GM12872 (cell line): ENCODE measurements around the gene PAQR8.

Experiments used
- CTCF ChIP-seq: IDR thresholded peaks from 3 replicates; pipeline ENCODE4 v1.5.1; 2011; ENCODE audit warnings: low read depth, mild to moderate bottlenecking, low read length, moderate library complexity; ENCODE audit not compliant: insufficient read depth

The PAQR8 gene

GRCh38 chr6:52336919-52337561, 24.9 kb upstream of the PAQR8 start:
- no peak for TF ChIP-seq CTCF

DNA sequence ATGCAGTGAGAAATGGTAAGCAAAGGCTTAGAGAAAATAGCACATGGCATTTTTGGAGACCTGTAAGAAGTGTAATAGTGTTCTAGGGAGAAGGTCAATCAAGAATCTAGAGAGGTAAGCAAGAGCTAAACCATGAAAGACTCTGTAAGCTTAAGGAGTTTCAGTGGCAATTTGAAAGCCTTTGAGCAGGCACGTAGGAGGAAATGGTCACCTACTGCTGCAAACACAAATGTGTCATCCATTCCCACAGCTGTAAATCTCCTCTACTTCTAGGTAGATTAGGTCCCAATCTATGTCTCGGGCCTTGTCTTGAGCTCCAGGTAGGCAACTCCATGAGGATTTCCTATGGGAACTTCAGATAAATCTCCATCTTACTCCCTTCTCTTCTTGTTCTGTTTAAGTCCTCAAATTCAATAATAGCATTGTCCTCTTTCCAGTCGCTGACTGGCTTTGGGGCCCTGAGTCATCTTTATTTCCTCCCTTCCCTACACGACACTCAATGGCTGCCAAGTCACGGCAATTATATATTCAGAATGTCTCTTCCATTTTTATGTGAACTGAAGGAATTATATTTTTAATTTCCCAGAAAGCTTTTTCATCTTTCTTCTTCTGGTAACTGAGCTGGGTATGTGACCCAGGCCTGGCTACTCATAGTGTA, 24.2 kb upstream of the PAQR8 start:
- TF ChIP-seq CTCF = no peak

GRCh38 chr6:52340603-52340880, 21.4 kb upstream of the PAQR8 start:
- no peak for TF ChIP-seq CTCF

DNA sequence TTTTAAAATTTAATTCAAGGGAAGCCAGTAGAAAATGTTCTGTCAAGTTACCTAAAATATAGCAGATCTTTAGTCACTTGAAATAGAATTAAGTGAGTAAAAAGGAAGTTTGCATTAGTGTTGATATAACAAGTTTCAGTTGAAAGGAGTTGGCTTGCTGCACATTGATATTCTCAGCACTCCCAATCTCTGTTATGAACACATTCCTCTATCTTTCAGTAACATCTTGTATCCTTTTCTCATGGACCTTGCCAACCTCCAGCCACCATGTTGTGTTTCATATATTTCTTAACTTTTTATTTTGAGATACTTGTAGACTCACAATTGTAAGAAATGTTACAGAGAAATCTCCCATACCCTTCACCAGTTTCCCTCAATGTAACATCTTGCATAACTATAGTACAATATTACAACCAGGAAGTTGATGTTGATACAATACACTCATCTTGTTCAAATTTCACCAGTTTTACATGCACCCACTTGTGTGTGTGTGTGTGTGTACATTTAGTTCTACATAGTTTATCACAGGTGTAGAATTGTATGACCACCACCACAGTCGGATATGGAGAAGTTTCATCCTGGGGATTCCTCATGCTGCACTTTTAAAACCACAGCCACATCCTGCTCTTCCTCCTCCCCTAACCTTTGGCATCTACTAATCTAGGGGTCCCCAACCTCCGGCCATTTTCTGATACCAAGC, 20.2 kb upstream of the PAQR8 start:
- TF ChIP-seq CTCF = no peak

GRCh38 chr6:52345311-52345710, 16.6 kb upstream of the PAQR8 start:
- no peak for TF ChIP-seq CTCF

GRCh38 chr6:52346503-52346902, 15.4 kb upstream of the PAQR8 start:
- no peak for TF ChIP-seq CTCF

DNA sequence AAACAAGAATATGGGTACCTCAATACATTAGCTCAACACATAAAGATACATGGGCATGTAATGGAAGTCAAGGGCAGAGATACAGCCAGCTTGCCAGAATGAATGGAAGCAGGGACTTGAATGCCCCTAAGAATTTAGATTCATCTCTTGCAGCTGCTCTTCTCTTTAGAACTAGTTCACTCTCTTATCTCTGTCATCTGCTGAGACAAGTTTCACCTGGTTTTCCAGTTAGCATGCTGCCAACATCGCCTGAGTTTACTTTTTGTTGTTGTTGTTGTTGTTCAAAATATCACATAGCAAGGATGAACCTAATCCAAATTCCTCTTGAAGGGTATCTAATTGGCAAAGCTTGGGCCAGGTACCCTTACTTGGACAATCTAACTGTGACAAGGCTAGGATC, 14.1 kb upstream of the PAQR8 start:
- TF ChIP-seq CTCF = no peak
